Measurements from ENCODE around the gene LRRC4. TPM values are rescaled to one million over a fixed set of nuclear protein-coding genes. Genes with fewer than 3 reads are reported as not detected.

LRRC4 gene
- total and polyA plus RNA-seq, 2 donors (not counting 1 experiment from before 2014, with no cell fraction given): 0.20 to 0.33 TPM

- Histone ChIP-seq H3K4me2 (ENCODE audit: extremely low read depth, insufficient read depth, low read length) (no peak overlapping the region), H3K27ac (ENCODE audit: insufficient read depth, low read length) (no peak overlapping the region), H2AFZ (ENCODE audit: low read length) (no peak overlapping the region), H3K27me3 (ENCODE audit: control insufficient read depth, insufficient read depth, low read length) (no peaks in the 10 kb centered on the region), H3K36me3 (ENCODE audit: control insufficient read depth, insufficient read depth, low read length) (no peaks in the 10 kb centered on the region), H3K4me1 (ENCODE audit: control insufficient read depth, extremely low read depth, insufficient read depth, low read length) (peaks cover 2% of the 10 kb centered on the region), H3K79me2 (ENCODE audit: control insufficient read depth, insufficient read depth, low read length) (no peaks in the 10 kb centered on the region), H3K9ac (ENCODE audit: insufficient read depth, low read length) (no peak overlapping the region), H3K4me3 (replicated peaks in 1 of 4; ENCODE audit: control extremely low read depth in 1 of 4, insufficient read depth in 1 of 4, low read depth in 3 of 4, low read length in 4 of 4) (no peak overlapping the region), H3K9me3 (ENCODE audit: control insufficient read depth, insufficient read depth, low read depth, low read length) (no peaks in the 10 kb centered on the region), H4K20me1 (ENCODE audit: control insufficient read depth, extremely low read depth, insufficient read depth, low read length) (no peaks in the 10 kb centered on the region)
- DNase-seq (ENCODE audit: low read depth in 2 of 2): peak in 1 of 2 donors; percentile 36
- no peak for TF ChIP-seq CTCF (conservative IDR thresholded peaks at IDR 0.05 in 1 of 2, IDR thresholded peaks at IDR 0.05 in 1 of 2; ENCODE audit: low read depth in 1 of 2, low read length in 2 of 2)
These were observed 44.4 kb downstream of the LRRC4 start for GRCh38 chr7:127986581-127987521.

- Histone ChIP-seq H3K9me3 (ENCODE audit: control insufficient read depth, insufficient read depth, low read depth, low read length) (no peaks in the 10 kb centered on the region), H3K9ac (ENCODE audit: insufficient read depth, low read length) (no peak overlapping the region), H3K27me3 (ENCODE audit: control insufficient read depth, insufficient read depth, low read length) (no peaks in the 10 kb centered on the region), H3K4me1 (ENCODE audit: control insufficient read depth, extremely low read depth, insufficient read depth, low read length) (peaks cover 2% of the 10 kb centered on the region), H3K36me3 (ENCODE audit: control insufficient read depth, insufficient read depth, low read length) (no peaks in the 10 kb centered on the region), H2AFZ (ENCODE audit: low read length) (no peak overlapping the region), H3K79me2 (ENCODE audit: control insufficient read depth, insufficient read depth, low read length) (no peaks in the 10 kb centered on the region), H3K4me2 (ENCODE audit: extremely low read depth, insufficient read depth, low read length) (no peak overlapping the region), H3K4me3 (replicated peaks in 1 of 4; ENCODE audit: control extremely low read depth in 1 of 4, insufficient read depth in 1 of 4, low read depth in 3 of 4, low read length in 4 of 4) (no peak overlapping the region), H3K27ac (ENCODE audit: insufficient read depth, low read length) (no peak overlapping the region), H4K20me1 (ENCODE audit: control insufficient read depth, extremely low read depth, insufficient read depth, low read length) (no peaks in the 10 kb centered on the region)
- TF ChIP-seq CTCF (conservative IDR thresholded peaks at IDR 0.05 in 1 of 2, IDR thresholded peaks at IDR 0.05 in 1 of 2; ENCODE audit: low read depth in 1 of 2, low read length in 2 of 2) (no peak), EZH2 (IDR thresholded peaks at IDR 0.05; ENCODE audit: low read length, missing control alignments) (no peak)
- peak in 1 of 2 donors; percentile 73 for DNase-seq (ENCODE audit: low read depth in 2 of 2)
These were observed 47.4 kb downstream of the LRRC4 start for GRCh38 chr7:127983804-127984332.

GRCh38 chr7:127981965-127982364 lies 49.3 kb downstream of the LRRC4 start:
- no peak overlapping the region for H3K4me2 ChIP-seq (ENCODE audit: extremely low read depth, insufficient read depth, low read length)
- no peak overlapping the region for H3K27ac ChIP-seq (ENCODE audit: insufficient read depth, low read length)
- H2AFZ ChIP-seq (ENCODE audit: low read length): no peak overlapping the region
- H3K4me1 ChIP-seq (ENCODE audit: control insufficient read depth, extremely low read depth, insufficient read depth, low read length): peaks cover 2% of the 10 kb centered on the region
- DNase-seq (ENCODE audit: low read depth in 2 of 2): no peak
- no peaks in the 10 kb centered on the region for H3K9me3 ChIP-seq (ENCODE audit: control insufficient read depth, insufficient read depth, low read depth, low read length)
- TF ChIP-seq CTCF (conservative IDR thresholded peaks at IDR 0.05 in 1 of 2, IDR thresholded peaks at IDR 0.05 in 1 of 2; ENCODE audit: low read depth in 1 of 2, low read length in 2 of 2) (no peak), EZH2 (IDR thresholded peaks at IDR 0.05; ENCODE audit: low read length, missing control alignments) (no peak)
- no peaks in the 10 kb centered on the region for H4K20me1 ChIP-seq (ENCODE audit: control insufficient read depth, extremely low read depth, insufficient read depth, low read length)
- H3K9ac ChIP-seq (ENCODE audit: insufficient read depth, low read length): no peak overlapping the region
- no peaks in the 10 kb centered on the region for H3K27me3 ChIP-seq (ENCODE audit: control insufficient read depth, insufficient read depth, low read length)
- H3K4me3 ChIP-seq (replicated peaks in 1 of 4; ENCODE audit: control extremely low read depth in 1 of 4, insufficient read depth in 1 of 4, low read depth in 3 of 4, low read length in 4 of 4): no peak overlapping the region
- no peaks in the 10 kb centered on the region for H3K36me3 ChIP-seq (ENCODE audit: control insufficient read depth, insufficient read depth, low read length)
- H3K79me2 ChIP-seq (ENCODE audit: control insufficient read depth, insufficient read depth, low read length): no peaks in the 10 kb centered on the region

All from fibroblast of lung (primary cell).